ENCODE results near the gene CACNA1G. TPM values are rescaled to one million over a fixed set of nuclear protein-coding genes. Genes with fewer than 3 reads are reported as not detected.

Gene CACNA1G
- total and polyA plus RNA-seq, 2 experiments from 2014 or later = 19.0 to 46.1 TPM

GRCh38 chr17:50668838-50669581 lies 108.5 kb downstream of the CACNA1G start:
- H3K4me3 ChIP-seq = no peak overlapping the region
- H3K4me1 ChIP-seq (ENCODE audit: low read depth) = no peaks in the 10 kb centered on the region
- no peaks in the 10 kb centered on the region for H3K27me3 ChIP-seq
- H3K36me3 ChIP-seq = no peaks in the 10 kb centered on the region
- H3K27ac ChIP-seq = no peak overlapping the region
- TF ChIP-seq CTCF (IDR thresholded peaks at IDR 0.05; ENCODE audit: low read depth, low read length) = no peak
- DNase-seq (ENCODE audit: low read depth in 1 of 2, low spot score in 1 of 2) = no peak
- no peaks in the 10 kb centered on the region for H3K9me3 ChIP-seq (ENCODE audit: low read depth)

GRCh38 chr17:50672071-50672470 lies 111.6 kb downstream of the CACNA1G start:
- no peak for DNase-seq (ENCODE audit: low read depth in 1 of 2, low spot score in 1 of 2)
- Histone ChIP-seq H3K9me3 (ENCODE audit: low read depth) (no peaks in the 10 kb centered on the region), H3K4me1 (ENCODE audit: low read depth) (no peaks in the 10 kb centered on the region), H3K27me3 (no peaks in the 10 kb centered on the region), H3K4me3 (no peak overlapping the region), H3K36me3 (no peaks in the 10 kb centered on the region), H3K27ac (no peak overlapping the region)
- no peak for TF ChIP-seq CTCF (IDR thresholded peaks at IDR 0.05; ENCODE audit: low read depth, low read length)

- no peak for DNase-seq (ENCODE audit: low read depth in 1 of 2, low spot score in 1 of 2)
- no peak overlapping the region for H3K4me3 ChIP-seq
- H3K36me3 ChIP-seq = no peaks in the 10 kb centered on the region
- H3K27ac ChIP-seq = no peak overlapping the region
- H3K9me3 ChIP-seq (ENCODE audit: low read depth) = no peaks in the 10 kb centered on the region
- H3K4me1 ChIP-seq (ENCODE audit: low read depth) = no peaks in the 10 kb centered on the region
- H3K27me3 ChIP-seq = no peaks in the 10 kb centered on the region
- no peak for TF ChIP-seq CTCF (IDR thresholded peaks at IDR 0.05; ENCODE audit: low read depth, low read length)
Measured at GRCh38 chr17:50672831-50673551, 112.5 kb downstream of the CACNA1G start.

- Histone ChIP-seq H3K36me3 (no peaks in the 10 kb centered on the region), H3K27me3 (no peaks in the 10 kb centered on the region), H3K4me3 (no peak overlapping the region), H3K27ac (no peak overlapping the region), H3K9me3 (ENCODE audit: low read depth) (no peaks in the 10 kb centered on the region), H3K4me1 (ENCODE audit: low read depth) (no peaks in the 10 kb centered on the region)
- DNase-seq (ENCODE audit: low read depth in 1 of 2, low spot score in 1 of 2) = no peak
- no peak for TF ChIP-seq CTCF (IDR thresholded peaks at IDR 0.05; ENCODE audit: low read depth, low read length)
Measured at GRCh38 chr17:50675190-50675589, 114.7 kb downstream of the CACNA1G start.

GRCh38 chr17:50675627-50676026 lies 115.1 kb downstream of the CACNA1G start:
- Histone ChIP-seq H3K4me1 (ENCODE audit: low read depth) (no peaks in the 10 kb centered on the region), H3K36me3 (no peaks in the 10 kb centered on the region), H3K27ac (no peak overlapping the region), H3K27me3 (no peaks in the 10 kb centered on the region), H3K9me3 (ENCODE audit: low read depth) (no peaks in the 10 kb centered on the region), H3K4me3 (no peak overlapping the region)
- no peak for DNase-seq (ENCODE audit: low read depth in 1 of 2, low spot score in 1 of 2)
- no peak for TF ChIP-seq CTCF (IDR thresholded peaks at IDR 0.05; ENCODE audit: low read depth, low read length)

Measured in cardiac muscle cell (in vitro differentiated cells and primary cell).